NCI-H446 treated with DMSO at 0.1 percent for 48 hours (cell line): ENCODE results near the gene MB21D2.

Experiments used
- DNase-seq: peaks from one replicate; lab custom pipeline; 2025; lab: John Stamatoyannopoulos, UW

MB21D2 gene

DNA sequence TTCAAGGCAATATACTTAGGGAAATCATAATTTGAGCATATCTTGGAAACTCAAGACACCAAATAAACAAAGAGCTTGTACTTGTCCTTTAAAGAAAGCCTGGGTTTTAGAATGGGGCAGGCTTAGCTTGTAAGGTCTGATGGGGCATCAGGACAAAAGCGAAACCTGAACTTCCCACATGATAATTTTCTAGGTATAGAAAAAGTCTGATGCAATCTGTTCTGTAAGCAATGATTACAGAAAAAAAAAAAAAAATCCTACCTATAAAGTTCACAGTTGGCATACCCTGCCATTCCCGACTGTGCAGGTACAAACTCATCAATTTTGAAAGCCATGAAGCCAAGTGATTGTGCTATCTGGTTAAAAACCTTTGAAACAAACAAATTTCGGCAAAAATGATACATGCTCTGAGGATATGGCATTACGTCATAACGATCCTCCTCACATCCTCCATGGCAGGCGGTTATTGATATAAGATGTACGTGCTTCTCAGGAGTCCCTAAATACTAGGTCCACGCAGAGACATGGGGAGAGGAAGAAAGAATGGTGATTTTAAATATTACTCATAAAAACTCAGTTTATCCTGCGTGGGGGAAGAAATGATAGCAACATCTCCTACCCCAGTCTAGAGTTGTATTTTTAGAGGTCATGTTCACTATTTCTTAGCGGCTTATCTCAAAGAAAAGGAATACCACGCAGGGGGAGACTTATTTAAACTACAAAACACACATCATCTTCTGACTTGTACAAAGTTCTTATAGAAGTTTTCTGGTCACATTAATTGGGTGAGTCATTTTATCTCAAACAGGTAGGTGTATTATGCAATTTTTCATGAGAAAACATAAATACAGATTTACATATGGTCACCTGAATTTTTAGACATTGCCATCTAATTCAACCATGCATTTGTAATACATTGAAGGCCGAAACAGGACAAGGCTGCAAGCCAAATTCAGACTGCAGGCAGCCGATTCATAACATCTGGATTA, 27.0 kb downstream of the MB21D2 start:
- DNase-seq, result no peak

DNA sequence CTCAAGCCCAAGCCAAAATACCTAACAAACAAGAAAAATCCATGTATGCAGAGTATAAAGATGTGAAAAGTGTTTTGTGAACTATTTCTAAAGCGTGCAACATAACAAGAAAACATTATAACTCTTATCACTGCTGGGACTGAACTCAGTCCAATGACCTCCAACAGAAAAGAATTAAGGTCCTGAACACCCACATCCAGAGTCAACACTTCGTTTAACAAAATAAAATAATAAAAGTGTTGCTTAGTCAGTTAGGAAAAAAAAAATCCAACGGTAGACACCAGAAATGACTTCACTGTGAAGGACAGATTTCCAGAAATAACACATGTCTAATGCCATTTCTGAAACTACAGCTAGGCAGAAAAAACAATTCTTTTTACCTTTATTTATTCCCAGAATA, 28.0 kb downstream of the MB21D2 start:
- DNase-seq, result no peak

DNA sequence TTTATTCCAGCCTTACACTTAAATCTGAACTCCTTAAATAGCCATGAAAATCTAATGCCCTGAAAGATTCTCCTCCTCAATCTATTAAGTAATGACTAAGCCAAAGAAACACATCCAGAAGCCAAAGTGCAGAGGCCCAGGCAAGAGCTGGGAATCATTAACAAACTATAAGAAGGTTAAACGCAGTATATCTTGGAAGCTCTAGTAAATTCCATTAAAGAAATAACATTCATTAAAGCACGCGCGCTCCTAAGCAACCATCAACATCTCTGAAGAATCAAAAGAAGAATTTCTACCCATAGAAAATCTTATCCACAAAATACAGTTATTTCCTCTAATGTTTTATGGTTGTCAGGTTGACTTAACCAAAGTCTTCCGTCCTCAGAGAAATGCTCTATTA, 29.5 kb downstream of the MB21D2 start:
- DNase-seq, result no peak

DNA sequence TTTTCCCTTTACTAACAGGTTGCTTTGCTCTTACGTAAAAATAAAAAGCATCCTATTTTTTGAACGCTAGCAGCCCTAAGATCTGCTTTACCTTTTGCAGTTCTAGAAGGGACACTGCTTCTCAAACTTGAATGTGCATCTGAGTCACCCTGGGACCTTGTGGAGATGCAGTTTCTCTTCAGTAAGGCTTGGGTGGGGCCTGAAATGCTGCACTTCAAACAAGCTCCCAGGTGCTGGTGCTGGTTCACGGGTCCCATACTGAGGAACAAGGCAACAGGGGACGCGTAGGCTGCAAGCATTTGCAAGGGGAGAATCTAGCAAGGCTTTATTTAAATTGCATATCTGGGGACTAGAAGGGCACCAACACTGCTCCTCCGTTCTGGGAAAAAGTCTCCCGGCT, 30.0 kb downstream of the MB21D2 start:
- no peak for DNase-seq

DNA sequence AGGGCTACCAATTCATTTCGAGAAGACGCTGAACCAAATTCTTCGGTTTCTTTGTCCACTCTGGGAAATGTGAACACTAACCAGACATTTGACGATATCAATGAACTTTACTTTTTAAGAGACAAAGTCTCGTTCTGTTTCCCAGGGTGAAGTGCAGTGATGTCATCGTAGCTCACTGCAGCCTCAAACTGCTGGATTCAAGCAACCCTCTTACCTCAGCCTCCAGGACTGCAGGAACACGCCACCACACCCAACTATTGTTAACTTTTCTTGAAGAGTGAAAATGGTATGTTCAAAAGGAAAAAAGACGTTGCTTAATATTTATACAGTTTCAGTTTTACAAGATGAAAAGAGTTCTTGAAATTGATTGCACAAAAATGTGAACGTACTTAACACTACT, 30.6 kb downstream of the MB21D2 start:
- no peak for DNase-seq

DNA sequence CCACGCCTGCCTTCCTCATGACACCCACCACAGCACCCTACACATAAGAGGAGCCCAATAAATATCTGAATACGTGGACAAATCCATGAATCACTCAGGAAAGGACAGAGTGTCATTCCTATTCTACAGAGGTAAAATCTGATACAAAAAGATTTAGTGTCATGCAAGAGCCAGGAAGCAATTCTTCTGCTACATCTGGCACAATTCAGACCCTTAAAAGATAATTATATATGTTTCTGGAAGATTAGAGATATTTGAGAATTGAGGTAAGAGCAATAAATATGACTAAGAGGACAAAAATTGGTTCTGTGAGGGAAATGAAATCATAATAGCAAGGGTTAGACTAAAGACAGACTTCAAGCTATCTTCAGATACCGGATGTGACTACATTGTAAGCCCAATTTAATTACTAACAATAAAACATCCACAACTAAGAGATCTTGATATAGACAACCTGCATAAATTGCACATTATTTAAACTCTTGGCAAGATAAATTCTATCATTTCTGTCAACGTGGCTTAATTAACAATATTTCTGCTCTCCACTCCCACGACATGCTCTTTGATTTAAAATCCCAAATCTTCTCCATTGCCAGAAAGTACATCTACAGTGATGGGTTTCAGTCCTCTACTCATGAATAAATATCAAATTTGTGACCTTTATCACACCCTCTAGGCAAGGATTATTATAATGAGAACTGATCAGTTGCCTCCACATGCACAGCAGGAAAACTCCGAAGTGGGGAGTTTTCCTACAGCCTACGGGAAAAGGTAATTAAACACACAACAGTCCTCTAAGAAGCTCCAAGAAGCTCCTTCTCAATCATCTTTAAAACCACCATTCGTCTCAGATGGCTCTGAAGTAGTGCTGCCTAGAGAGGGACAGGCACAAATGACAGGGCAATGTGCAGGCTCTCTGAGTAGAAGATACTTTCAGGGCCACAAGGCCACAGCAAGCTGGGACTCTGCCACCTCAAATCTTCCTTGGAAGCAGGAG, 32.6 kb downstream of the MB21D2 start:
- no peak for DNase-seq

DNA sequence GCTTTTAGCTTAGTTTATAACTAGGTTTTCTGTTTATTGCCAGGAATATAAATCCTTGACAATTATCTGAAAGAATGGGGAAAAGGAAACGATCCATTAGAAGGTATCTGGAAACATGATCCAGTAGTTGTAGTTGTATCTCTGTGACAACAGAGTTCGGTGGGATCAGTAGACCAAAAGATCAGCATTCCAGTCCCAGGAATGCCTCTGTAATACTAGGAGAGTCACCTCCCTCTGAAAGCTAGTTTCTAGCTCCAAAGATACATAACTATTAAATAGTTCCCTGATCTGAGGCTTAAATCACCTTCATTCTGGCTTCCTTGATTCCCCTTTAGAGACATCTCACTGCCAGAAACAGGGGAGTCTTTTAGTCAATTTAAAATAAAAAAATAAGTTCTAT, 34.1 kb downstream of the MB21D2 start:
- DNase-seq, result no peak

DNA sequence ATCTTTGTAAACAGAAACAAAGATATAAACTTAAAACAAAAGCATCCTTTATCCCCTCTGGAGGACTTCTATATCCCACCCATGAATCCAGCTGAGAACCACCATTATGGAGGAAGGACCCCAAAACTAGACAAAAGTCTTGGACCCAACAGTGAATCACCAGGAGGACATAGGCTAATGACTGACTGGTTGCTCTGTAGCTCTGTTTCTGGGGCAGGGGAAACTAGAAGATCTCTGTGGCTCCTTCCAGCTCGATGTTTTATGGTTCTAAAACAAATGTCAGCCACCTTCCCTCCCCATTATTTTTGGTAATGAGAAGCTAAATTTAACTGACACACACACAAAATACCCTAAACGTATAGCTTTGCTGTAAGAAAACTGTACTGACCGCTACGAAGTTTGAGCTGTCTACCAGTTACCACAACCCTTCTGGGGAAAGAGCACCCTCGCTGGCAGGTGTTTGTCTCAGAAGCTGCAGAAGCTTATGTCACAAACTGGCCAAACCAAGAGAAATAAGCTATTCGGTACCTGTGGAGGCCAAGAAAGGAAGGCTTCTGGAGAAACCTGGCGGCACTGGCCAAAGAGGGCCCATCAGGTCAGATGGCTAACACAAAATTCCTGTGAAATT, 36.4 kb downstream of the MB21D2 start:
- DNase-seq, result no peak

DNA sequence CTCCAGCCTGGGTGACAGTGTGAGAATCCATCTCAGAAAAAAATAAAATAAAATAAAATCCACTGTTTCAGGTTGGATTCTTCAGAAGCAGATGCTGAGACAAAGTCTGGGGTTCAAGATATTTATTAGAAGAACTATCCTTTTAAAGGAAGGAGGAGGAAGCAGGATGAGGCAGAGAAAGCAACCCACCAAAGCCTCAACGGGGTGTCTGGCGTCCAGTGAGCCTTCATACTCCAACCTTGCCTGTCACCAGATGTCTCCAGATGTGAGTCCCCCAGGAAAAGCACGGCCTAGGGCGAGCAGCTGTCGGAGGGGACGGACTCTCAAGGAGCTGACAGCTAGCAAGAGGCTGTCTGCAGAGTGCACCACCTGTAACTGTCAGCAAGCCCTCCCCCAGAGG, 37.3 kb downstream of the MB21D2 start:
- no peak for DNase-seq

DNA sequence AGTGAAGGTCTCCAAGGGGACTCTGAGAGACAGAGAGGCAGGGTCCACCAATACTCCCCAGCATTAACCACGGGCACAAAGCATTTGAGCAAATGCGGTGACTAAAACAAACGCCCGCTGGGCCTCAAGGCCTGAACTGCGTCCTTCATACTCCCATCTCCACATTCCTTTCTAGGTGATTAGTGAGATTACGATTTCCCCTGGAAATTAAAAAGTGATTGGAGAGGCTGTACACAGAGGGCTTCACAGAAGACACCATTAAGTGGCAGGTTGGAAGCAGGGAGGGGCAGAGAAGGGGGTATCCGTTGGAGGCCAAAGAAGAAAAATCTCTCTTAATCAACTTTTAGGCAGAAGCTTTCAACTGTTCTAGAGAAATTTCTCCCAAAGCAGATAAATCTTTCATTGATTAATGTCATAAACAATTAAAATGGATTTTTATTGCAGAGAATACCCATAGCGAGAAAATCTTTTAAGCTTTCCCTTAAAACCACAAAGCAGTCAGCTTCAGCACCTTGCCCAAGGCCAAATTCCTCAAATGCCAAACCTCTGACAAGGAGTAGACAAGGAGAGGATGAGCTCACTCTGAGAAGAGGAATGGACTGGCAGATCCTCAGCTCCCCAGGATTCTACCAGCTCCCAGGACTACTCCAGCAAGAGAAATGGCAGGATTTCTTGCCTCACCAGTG, 38.2 kb downstream of the MB21D2 start:
- no peak for DNase-seq

DNA sequence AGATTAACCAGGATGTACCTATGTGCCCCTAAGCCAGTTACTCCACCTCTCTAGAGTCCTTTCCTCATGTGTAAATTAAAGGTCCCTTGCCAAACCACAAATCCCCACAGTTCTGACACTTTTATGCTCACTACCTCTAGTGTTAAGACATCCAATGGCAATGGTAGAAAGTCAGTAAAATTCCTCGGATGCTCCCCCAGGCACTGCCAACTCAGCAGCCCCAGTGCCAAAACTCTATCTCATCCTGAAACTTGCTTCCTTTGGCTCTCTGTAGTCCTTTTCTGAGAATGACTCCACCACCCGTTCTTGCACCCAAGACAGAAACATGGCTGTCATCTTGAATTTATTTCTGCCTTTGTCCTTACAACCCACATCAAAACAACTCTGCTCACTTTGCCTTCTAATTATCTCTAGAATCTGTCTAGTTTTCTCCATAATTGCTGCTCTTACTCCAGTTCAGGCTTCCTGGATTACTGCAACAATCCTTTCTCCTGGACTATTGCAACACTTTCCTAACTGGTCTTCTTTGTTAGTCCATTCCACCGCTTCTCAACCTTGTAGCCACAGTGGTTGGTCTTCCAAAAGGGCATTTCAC, 41.6 kb downstream of the MB21D2 start:
- no peak for DNase-seq

DNA sequence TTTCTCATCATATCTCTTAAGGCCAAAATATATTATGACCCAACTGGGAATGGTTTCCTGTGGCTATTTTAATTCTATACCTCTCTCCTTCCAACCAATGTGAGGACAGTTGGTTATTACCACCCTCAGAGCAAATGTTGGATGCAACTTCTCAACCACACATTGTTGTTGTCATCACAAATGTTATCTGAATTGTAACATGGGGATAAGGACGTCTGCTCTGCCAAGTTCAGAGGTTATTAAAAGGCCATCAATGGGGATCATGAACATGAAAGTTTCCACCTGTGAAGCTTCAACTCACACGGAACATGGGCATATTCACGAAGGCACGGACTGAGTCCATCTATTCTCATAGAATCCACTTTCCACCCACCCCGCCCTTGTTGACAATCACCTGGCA, 46.8 kb downstream of the MB21D2 start:
- no peak for DNase-seq

DNA sequence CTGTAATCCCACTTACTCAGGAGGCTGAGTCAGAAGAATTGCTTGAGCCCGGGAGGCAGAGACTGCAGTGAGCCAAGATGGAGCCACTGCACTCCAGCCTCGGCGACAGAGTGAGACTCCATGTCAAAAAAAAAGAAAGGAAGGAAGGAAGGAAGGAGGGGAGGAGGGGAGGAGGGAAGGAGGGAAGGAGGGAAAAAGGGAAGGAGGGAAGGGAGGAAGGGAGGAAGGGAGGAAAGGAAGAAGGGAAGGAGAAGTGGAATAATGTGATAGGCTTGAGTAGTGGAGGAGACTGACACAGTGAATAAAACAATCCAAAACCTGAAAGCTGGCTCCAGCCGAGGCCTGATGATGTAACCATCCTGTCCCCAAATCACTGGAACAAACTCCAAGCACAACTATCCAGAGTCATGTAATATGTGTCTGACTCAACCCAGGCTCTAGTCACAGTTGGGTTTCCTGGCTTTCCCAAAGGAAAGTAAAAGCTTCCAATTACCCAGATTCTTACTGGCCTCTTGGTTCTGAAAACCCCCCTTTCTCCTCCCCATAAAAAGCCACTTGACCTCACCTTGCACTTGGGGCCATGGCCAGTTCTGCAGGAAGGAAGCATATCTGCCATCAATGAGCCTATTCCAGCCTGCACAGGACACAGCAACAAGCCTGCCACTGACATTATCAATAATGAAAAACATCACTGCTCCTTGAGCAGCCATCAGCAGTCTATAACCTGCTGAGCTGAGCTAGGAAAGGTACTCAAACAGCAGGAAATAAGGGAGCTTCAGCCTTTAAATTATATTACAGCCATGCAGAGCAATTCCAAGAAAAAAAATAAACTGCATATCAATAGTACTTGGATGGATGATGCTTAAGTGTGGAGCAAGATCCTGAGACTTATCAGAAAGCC, 48.3 kb downstream of the MB21D2 start:
- DNase-seq, result no peak

DNA sequence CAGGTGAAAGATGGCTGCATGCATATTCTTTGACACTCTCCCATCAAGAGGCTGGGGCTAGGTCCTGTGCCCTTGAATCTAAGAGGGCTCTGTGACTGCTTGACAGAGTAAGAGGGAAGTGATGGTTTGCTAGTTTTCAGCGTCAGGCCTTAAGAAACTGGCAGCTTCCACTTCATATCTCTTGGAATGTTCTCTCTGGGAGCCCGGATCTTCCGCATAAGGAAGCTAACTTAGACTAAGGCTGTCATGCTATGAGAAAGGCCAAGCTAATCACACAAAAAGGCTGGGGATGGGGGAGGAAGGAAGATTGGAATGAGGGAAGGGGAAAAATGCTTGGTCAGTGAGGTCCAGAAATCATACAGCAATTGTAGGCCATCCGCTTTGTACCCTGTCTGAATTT, 50.0 kb downstream of the MB21D2 start:
- DNase-seq, result no peak

DNA sequence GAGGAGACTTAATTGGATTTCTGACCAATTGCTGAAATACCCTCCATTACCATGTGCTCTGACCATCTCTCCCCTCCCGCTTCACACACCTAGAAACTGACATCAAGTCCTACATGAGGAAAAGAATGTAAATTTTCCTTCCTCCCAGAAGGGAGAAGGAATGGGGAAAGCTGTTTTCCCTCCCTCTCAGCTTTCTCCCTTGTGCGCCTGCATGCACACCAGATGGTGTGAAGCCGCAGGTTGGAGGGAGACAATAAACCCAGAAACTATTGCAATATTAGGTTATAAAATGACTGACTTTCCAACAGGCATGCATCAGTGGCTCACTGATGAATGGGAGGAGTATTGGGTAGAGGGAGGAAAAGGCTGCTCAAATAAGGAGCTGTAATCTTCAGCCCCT, 50.9 kb downstream of the MB21D2 start:
- no peak for DNase-seq

DNA sequence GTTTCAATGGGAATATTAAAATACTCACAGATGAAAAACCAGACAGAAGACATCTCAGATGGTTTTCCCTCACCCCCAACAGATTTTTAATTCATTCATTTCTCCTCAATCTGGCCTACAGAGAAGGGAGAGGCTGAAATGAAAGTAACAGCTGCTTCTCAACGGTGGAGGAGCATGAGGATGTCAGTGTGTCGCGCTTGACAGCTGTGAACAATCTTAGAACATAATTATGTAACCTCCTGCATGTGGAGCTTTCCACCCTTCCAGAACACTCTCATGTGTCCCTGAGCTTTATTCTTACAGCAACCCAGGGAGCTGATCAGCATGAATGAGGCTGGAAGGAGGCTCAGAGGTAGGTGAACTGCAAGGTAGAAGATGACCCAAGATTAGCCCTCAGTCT, 52.7 kb downstream of the MB21D2 start:
- DNase-seq, result no peak

DNA sequence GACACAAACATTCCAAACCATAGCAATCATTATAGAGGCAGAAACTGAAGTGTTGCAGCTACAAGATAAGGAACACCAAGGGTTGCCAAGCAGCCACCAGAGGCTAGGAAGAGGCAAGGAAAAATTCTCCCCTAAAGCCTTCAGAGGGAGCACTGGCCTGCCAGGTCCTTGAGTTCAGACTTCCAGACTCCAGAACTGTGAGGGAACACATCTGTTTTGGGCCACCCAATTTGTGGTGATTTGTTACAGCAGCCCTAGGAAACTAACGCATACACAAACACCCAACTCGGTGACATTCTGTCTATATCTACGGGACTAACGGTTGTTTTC, 54.6 kb downstream of the MB21D2 start:
- no peak for DNase-seq

DNA sequence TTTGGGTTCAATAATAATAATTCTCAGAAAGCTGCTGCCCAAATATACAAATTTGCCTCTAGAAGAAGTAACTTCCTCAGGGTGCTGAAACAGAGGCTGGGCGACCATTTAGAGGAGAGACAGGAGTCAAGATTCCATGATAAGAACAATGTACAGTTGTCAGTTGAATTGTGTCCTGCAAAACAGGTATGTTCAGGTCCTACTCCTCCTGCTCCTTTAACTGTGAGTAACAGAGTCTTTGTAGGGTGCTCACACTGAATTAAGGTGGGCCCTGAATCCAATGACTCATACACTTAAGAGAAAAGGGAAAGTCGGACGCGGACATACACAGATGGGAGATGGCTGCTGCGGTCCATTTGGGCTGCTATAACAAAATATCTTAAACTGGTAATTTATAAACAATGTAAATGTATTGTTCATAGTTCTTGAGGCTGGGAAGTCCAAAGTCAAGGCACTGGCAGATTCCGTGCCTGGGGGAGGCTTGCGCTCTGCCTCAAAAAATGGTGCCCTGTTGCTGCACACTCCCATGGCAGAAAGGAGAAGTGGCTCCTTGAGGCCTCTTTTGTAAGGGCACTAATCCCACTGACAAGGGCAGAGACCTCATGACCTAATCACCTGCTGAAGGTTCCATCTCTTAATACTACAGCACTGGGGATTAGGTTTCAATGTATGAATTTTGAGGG, 55.1 kb downstream of the MB21D2 start:
- DNase-seq, result no peak

DNA sequence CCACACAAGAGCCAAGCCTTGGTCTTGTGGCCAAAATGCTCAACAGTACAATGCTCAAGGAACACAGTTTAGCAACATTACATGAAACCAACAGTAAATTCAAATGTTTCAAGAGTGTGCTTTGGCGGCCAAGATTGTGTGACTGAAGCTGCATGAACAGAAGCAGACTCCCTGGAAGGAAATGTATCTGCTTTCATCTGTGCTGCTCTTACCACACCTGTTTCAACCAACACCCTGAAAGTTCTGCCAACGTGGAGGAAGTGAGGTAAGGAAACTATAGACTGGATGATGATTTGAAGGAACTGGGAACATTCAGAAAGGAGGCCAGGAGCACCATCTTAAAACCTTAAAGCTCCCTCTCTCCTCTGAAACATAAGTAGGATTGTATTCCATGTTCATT, 55.7 kb downstream of the MB21D2 start:
- no peak for DNase-seq

DNA sequence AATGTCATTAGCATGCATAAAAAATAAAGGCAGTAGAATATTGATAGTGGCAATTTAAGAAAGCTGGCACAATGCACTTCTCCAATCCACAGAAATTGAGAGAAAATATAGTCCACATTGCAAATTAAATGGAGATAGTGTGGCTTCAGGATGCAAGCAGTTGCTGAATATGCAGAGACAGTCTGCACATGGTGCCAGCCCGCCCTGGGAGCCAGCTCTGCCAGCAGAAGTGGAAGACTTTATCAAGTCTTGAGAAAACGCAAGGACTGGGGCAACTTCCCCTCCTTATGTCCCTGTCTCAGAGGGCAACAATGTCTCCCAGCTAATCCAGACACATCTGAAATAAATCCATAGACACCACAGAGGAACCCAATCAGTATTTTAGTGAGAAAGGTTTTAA, 57.2 kb downstream of the MB21D2 start:
- no peak for DNase-seq
